Gastrocnemius medialis (tissue), 4 donors: ENCODE data around the gene JAG2.

Experiments
- CTCF ChIP-seq, 5 experiments: fragments of 450-650 bp in 3 of 5; fragments of 200-600 bp in 2 of 5; sonication (generic) in 2 of 5; IDR thresholded peaks in 4 of 5; conservative IDR thresholded peaks in 1 of 5; 1 replicate in 4 of 5; 2 replicates in 1 of 5; pipeline ENCODE4 v1.5.1; 2016 to 2019; ENCODE audit warnings: antibody characterized with exemption in 5 of 5, mild to moderate bottlenecking in 3 of 5, moderate library complexity in 3 of 5
- POLR2A ChIP-seq, 2 donors: fragments of 450-650 bp; IDR thresholded peaks; one replicate each; pipeline ENCODE4 v1.6.1; 2017; ENCODE audit warnings: antibody characterized with exemption in 2 of 2, mild to moderate bottlenecking in 2 of 2, moderate library complexity in 2 of 2

- TF ChIP-seq POLR2A (IDR thresholded peaks at IDR 0.05) (no peak), CTCF (IDR thresholded peaks at IDR 0.05 in 4 of 5, conservative IDR thresholded peaks at IDR 0.05 in 1 of 5) (peak; percentile 83 to 97 (median 95))
These were observed 34.5 kb upstream of the JAG2 start for GRCh38 chr14:105203057-105203531.
